Measurements from ENCODE around the gene DCC.
A peak's percentile ranks its signal among the peaks of the same experiment; 100 is the strongest.

The DCC gene

DNA sequence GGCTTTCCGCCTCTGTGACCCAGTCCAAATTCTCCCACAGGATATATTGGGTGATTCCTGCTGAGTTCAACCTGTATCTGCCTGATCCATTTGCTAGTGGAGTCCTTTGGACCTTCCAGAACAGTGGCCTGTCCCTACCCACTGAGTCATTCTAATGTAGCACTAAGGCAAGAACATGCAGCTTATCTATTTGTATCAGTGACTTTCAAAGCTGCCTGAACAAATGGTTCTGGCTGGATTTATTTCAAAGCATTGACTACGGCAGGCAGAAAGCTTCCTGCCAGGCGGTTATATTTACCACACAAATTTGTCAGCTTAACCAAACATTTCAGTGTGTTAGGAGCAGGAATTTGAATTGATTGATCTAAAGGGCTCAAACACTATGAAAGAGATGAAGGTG lies 613.4 kb downstream of the DCC start:
- DNase-seq: no peak

DNA sequence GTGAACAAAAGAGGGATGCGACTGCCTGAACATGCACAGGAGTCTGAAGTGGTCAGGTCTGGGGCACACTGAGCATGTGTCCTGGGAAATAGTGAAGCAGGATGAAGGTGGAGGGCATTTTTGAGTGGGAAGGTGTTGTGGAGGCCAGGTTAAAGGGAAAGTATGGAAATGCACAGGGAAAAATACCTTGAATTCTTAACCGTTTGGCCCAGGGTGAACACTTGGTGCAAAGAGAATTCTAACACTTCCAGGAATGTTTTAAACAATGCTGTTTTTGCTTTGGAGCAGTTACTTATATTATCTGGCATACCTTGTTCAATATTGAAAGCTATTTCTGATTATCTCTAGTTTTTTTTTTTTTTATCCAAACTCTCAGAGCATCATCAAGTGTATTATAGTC lies 623.5 kb downstream of the DCC start:
- DNase-seq: no peak

DNA sequence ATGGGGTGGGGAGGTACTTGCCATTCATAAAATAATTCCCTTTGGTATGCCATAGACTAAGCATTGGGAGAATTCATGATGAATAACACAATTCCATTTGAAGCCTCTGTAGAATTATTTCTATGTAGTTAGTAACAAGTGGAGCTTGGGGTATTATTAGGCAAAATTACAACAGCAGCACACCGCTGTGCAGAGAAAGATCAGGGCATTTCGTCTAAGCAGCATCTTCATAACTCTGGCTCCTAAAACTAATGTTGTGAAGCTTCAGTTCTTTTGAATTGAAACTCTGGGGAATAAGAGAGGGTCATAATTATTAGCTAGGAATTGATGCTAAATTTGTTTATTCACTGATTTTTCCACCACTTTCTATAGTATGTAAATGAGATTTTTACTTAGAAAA lies 630.7 kb downstream of the DCC start:
- peak; percentile 61 for DNase-seq

DNA sequence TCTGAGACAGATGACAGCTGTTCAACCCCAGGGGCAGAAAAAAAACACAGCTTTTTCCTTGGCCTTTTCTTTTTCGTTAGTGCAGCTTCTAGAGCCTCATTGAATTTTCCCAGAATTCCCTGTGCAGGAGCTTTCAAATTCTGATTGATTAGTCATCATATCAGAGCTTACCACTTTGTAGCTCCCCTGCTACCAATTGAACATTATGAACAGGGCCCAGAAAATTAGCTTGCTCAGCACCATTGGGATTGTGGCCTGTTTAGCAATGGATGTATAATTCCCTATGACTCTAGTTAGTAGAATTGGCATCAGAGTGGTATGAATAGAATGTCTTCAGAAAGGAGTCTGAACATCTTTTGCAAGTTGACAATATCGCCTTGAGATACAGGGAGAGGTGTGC lies 631.1 kb downstream of the DCC start:
- DNase-seq: no peak

DNA sequence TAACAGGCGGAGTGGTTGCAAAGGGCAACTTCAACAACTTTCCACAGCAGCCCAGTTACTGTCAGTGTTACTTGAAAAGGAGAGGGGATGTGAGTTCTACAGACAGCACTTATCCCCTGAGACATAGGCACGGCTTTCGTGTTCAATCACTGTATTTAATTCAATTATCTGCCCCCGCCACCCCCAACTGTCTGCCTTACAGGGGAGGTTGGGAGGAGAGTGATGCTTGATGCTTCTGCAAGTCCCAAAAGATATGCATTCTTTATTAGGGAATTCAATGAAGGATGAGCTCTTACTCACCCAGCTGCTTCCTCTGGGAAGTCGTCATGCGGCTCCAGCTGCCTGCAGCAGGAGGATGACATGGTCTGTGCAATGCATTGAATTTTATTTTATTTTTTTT lies 639.9 kb downstream of the DCC start:
- peak; percentile 12 for DNase-seq

DNA sequence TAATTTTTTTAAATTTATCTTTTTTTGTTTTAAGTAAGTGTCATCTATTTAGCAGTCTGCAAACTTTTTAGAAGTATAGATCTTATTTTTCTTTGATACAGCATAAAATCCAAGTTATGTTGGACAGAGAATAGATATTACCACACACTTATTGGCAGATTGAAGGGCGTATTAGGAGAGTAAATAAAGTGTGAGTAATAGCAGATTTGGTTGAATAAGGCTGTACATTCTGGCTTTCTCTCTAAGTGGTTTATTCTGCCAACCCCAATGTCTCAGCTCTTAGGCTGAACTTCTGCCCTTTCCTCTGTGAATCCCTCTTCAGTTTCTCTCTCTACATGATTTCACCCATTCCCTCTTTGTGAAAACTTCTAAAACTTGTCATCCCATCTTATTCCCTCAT lies 651.2 kb downstream of the DCC start:
- DNase-seq: no peak

DNA sequence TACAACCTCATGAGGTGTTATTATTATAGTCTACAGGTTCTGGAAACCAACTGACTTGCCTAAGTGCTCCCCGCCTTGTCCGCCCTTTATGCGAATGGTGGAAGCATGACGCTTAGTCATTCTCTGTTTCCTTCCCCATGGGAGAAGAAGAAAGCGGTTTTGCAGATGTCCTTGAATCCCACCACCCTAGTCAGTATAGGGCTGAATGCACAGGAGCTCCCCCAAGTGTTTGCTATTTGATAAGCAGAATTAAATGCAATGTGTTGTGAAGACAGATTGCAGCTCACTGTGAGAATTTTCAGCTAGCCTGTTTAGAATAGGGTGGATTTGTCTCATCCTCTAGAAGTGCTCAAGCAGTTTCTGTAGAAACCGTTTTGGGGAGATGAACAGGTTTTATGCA lies 652.0 kb downstream of the DCC start:
- DNase-seq: no peak

DNA sequence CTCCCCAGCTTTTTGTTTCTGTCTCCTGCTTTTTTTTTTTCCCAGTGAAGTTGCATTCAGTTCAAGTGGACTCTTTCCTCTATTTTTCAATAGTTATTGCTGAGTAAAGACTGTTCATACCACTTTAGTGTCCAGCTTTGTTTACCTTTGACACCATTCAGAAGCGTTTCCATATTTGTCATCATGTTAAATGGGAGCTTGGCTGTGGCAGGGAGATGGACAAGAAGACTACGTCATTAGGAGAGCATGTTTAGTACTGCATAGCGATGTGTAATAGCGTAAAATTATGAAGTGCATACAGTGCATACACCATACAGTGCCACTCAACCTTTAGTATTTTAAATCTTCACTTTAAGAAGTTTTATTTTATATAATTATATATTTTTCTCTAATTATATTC lies 655.9 kb downstream of the DCC start:
- DNase-seq: no peak

DNA sequence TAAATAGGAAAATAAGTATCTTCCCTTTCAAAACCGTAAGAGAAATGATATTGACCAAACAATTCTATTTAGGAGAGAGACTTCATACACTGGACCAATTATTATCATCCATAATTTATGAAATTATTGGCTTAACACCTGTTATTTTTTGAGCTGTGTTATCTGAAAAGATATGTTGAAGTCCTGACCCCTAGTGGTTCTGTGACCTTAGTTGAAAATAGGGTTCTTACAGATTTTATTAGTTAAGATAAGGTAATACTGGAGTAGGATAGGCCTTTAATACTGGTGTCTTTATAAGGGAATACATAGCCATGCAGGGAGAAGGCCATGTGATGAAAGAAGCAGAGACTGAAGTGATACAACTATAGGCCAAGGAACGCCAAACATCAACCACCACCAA lies 659.6 kb downstream of the DCC start:
- DNase-seq: no peak

DNA sequence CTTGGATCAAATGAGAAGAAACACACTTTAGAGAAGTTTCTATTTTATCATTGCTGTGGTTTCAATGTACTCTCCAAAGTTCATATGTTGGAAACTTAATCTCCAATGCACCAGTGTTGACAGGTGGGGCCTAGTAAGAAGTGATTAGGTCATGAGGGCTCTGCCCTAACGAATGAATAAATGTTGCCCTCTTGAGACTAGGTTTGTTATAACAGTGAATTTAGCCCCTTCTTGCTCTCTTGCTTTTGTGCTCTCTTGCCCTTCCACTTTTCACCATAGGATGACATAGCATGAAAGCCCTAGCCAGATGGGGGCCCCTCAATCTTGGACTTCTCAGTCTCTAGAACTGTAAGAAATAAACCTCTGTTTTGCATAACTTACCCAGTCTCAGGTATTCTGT lies 664.8 kb downstream of the DCC start:
- no peak for DNase-seq

DNA sequence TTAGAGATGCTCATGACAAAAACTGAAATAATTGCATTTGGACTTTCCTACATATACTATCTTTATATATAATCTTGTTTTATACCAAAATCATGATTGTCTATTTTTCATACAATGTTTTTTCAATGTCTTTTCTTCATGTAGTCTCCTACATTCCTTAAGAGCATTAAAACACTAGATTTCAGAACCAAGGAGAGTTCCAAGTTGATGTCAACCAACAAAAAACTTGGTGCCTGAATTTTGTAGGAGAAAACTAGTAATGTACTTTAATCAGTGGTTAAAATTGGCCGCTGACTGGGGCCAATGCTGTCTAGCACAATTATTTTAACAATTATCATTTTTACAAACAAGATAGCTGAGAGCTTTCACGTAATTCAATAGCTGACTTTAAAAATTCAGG lies 678.8 kb downstream of the DCC start:
- DNase-seq: no peak

DNA sequence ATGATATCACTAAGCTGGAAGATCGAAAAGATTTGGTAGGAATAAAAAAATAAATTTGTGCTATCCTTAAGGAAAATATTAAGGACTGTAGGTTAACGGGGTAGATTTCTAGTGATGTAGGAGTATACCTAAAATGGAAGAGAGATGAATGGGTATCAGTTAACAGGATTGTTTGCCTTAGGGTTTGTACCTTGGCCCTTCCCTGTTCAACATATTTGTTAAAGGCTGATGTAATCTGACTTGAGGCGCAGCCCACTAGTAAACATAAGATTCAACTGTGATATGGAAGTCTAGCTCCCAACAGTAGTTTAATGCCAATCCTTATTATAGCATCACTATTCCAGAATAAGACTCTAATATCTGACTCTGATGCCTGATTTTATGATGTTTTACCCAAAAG lies 685.2 kb downstream of the DCC start:
- no peak for DNase-seq

DNA sequence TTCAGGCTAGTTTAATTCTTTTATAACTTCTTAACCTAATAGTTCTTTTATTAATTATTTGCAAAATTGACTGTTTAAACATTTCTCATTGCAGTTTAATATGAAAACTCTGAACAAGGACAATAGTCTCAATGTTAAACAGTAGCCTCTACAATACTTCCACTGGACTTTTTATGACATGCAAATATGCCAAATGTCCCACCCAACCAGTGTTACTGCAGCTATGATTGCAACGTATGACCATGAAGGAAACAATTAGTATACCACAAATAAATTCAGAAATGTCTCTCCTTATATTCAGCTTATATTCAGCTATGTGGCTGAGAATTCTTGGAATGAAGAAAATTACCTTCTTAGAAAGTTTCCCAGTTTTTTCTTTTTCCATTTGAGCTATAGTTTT lies 688.6 kb downstream of the DCC start:
- DNase-seq: no peak

DNA sequence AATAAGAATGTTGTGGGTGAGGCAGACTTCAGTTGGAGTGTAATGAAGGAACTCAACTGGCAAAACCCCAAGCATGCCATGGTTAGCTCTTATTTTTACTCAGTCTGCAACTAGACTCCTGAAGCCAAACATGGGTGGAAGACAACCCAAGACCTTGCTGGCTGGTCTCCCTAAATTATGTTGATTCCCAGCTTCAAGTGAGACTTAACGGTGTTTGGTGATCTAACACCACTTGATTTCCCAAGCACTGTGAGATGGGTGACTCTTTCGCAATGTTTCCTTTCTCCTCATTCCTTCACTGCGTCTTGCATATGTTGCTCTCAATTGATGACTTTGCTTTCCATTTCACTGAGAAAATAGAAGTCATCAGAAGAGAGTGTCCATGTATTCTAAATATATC lies 693.1 kb downstream of the DCC start:
- no peak for DNase-seq

DNA sequence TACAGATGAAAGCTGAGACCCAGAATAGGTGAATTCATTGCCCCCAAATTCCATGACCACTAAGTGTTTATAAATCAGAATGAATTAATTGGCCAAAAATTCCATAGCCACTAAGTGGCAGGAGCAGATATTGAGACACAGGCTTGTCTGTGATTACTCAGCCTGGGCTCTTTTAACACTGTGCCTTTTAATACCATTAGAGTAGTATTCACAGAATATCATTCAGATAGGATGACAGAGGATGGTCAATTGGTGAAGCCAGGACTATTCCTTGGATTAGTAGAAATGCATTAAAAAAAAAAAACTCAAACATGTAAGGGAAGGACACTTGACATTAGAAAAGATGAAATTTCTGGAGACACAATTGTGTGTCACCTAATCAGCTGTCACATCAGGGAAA lies 698.6 kb downstream of the DCC start:
- no peak for DNase-seq

DNA sequence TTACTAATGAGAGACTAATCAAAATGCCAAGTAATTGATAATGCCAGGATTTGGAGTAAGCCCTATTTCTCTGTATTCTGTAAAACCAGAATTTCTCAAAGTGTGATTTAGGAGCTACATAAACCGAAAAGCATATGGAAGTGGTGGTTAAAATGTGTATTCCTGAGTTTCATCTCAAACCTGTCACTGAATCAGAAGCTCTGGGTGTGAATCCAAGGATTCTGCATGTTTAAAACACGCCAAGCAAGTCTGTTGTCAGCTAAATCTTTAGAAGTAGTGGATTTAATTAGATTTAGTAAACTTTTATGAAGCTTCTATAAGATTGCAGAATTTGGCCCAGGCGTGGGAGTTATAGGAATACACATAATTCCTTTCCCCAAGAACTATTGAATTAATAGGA lies 700.3 kb downstream of the DCC start:
- DNase-seq: no peak

DNA sequence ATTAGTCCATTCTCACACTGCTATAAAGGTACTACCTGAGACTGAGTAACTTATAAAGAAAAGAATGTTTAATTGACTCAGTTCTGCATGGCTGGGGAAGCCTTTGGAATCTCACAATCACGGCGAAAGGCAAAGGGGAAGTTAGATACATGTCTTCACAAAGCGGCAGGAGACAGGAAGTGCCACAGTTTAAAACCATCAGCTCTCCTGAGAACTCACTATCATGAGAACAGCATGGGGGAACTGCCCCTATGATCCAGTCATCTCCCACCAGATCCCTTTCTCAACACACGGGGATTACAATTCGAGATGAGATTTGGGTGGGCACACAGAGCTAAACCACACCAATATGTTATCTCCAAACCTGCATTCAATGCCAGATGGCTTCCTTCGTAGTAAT lies 716.1 kb downstream of the DCC start:
- DNase-seq: no peak

DNA sequence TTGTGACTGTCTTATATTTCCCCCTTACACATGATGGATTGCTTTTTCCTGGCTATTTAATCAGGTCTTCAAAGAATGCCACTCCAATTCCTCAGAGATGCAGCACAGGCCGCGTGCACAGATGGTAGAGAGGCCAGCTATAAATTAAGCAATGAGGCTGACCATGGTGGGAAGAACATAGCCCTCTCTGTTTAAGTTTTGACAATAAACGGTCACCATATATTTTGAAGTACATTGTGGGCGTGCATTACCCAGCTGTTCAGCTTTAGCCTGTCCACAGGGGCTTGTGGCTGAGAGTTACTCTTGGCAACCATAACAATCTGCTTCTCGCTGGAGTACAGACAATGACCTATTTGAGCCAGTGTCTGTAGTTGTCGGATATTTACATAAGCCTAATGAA lies 730.8 kb downstream of the DCC start:
- DNase-seq: no peak

DNA sequence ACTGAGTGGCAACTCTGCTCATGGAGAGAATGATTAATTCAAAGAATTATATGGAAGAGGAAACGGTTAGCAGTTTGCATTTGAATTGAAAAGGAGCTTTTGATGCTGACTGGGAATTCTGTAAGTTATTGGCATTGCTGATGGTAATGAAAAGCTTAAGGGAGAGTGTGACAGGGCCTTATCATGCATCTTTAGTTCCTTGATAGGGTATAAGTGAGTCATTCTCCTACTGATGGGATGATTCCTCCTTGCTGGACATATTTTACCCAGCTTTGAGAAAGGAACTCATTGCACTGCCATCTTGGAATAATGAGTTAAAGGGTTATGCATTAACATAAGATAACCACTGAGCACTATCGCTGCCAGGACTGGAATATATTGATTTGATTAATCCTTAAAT lies 740.7 kb downstream of the DCC start:
- no peak for DNase-seq

DNA sequence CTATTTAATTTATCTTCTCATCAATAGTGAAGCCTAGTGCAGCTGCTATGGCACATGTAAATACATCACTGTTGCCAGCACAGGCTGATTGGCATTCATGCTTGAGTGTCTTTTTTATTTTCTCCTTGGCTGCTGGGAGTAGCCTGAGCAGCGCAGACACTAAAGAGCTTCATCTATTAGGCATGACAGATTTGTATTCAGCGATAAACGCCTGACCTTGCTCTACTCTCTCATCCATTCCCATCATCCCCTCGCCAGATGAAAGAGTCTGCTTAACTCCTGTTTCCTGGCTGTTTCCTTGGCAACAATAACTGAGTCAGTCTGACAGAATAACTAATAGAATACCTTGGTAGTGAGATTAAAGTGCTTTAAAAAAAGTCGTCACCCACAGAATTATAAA lies 753.6 kb downstream of the DCC start:
- DNase-seq: peak; percentile 60

DNA sequence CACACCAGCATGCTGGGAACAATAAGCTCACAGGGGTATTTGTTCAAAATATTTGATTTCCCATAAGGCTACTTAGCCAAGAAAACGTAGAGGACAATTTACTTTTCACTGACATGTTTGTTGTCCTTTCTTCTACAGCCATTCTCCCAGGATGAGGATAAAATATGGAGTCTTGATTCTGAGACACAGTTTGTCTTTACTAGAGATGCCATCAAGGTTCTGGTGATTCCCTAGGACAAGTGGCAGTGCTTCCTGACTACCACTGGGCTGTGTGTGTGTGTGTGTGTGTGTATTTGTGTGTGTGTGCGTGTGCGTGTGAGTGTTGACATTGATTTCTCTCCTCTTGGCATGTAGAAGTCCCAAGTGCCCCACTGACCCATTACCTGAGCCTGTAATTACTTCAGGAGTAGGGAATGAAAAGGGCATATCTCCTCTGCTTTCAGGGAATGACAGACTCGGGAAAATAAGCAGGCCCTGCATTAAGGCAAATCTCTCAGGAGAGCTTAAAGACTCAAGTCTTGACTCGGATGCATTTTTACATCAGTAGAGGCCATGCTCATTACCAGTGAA lies 761.6 kb downstream of the DCC start:
- peak; percentile 48 for DNase-seq

DNA sequence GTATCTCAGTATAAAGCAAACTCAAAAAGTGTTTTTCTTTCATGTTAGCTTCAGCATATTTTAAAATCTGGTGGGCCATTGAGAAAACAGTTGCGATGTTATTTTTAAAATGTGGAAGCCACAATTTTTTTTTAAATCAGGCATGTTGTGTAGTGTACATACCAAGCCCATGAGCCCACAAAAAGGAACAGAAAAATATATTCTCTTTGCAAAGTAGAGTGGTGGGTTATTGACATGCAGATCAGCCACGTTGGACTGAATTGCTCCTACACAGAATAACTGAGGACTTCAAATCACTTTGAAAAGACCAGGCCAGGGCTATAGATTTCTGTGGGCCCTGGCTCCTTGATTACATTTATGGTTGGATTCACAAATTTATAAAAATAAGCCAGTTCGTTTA lies 774.4 kb downstream of the DCC start:
- DNase-seq: no peak

DNA sequence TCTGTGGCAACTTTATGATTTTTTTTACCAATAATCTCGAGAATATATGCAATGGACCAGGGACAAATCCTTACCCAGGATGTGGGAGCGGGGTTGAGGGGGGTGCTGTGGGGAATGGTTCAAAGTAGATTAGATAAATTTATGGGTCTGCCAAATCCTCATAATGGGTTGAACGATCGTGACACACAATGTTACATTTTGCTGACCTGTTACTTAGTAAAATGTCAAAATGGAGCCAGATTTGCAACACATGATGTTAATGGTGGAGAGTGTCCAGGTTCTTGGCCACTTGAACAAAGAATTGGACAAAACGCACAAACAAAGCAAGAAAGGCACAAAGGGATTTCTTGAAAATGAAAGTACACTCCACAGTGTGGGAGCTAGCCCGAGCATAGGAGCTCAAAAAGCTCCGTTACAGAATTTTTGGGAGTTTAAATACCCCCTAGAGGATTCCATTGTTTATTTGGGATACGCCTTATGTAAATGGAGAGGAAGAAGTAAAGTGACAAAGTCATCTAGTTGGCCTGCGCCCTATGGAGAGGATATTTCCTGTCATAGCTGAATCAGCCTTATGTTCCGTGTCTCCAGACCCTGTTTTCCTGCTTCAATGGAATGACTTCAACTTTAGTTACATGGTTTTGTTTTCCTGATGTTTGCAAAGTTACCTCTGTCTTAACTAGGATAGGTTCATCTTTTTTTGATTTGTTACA lies 776.0 kb downstream of the DCC start:
- DNase-seq: no peak

DNA sequence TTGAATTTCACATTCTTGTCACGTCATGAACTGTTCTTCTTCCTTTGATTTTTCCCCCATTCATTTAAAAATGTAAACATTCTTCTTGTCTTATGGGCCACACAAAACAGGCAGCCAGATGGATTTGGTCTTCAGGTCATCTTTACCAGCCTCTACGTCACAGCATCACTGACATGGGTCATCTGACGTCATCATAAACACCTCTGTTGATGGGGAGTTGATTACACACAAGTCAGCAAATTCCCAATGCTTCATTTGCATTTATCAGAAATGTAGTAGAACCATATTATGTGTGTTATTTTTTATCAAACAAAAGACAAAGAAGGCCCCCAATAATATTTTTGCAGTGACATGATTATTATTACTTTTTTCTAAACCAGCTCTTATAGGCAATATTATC lies 777.9 kb downstream of the DCC start:
- DNase-seq: no peak

DNA sequence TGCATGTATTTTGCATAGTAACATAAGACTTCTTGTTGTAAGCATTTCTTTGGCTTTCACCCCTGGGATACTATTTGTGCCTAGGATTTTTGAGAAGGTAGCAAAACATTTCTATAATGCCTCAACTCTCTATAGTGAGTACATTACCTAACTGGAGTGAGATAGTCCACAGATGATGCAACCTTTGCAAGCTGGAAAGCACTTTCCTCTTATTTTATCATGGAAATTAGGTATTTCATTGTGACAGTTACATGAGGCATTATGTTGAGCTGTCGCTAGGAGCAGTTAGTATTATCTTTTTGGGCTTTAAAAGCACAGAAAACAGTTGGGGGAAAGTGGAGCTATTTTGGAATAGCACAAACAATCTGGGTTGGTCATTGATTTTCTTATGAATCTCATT lies 786.2 kb downstream of the DCC start:
- no peak for DNase-seq

DNA sequence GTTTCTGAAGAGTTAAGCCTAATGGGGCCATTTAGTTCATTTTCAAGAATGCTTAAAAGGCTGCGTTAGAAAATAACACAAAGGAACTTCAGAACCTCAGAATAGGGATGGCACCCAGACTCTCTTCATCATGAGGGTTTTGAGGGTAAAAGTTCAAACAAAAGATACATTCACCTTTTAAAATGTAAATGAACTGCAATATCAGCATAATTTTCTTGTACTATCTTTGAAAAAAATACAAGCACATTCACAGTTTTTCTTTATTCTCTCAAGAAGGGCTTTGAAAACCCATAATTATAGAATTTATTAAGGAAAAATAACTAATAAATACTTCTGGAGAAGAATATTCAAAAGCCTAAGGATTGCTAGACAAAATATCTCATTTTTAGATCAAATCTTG lies 791.0 kb downstream of the DCC start:
- DNase-seq: no peak
